Measurements from ENCODE around the gene LCE2B.
"Not testable (repeated sequence)": the region's sequence is repeated elsewhere in the genome, so short reads cannot be mapped to it uniquely, and the experiment has no call there.

Gene LCE2B, protein sequence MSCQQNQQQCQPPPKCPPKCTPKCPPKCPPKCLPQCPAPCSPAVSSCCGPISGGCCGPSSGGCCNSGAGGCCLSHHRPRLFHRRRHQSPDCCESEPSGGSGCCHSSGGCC

DNA sequence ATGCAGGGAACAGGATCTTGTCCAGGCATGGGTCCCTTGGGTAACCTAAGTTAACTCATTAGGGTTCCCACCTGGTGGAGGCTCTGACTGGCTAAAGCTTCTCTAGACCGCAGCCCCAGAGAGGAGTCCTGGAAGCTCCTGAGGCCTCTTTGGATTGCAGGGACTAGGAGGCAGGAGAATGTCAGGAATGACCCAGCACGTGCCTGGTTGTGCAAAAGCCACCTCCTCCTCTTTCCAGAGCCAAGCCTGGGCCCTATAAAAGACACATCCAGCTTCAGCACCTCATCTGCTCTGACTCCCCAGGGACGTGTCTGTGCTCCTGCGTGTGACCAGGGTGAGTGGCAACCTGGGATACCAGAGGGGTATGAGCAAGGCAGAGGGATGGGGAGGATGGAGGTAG, at the start of gene LCE2B:
LCE2B (plus strand) TSS at position 301 of the 400 bp plus-strand sequence. CDS start 721 bp downstream, outside the sequence.
- H3K27ac ChIP-seq, result not testable (repeated sequence)

DNA sequence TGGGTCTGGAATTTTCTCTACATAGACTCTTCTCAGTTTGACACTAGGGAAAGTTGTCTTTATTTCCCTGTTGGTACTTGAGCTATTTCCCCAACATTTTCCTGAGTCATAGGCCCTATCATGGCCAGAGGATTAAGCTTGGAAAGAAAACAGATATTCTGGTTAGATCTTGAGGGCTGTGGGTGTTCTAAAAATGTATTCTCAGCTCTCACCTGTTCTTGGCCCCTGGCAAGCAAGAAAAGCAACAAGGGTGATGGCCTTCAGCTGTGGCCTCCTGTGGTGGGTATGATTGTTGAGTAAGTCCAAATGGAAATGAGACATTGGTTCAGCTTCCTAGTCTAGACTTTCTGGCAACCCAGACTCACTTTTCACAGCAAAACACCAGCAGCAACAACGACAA, 45.6 kb upstream of the LCE2B start:
- no peak overlapping the region for H3K27ac ChIP-seq
- TF ChIP-seq, protein P1, sequence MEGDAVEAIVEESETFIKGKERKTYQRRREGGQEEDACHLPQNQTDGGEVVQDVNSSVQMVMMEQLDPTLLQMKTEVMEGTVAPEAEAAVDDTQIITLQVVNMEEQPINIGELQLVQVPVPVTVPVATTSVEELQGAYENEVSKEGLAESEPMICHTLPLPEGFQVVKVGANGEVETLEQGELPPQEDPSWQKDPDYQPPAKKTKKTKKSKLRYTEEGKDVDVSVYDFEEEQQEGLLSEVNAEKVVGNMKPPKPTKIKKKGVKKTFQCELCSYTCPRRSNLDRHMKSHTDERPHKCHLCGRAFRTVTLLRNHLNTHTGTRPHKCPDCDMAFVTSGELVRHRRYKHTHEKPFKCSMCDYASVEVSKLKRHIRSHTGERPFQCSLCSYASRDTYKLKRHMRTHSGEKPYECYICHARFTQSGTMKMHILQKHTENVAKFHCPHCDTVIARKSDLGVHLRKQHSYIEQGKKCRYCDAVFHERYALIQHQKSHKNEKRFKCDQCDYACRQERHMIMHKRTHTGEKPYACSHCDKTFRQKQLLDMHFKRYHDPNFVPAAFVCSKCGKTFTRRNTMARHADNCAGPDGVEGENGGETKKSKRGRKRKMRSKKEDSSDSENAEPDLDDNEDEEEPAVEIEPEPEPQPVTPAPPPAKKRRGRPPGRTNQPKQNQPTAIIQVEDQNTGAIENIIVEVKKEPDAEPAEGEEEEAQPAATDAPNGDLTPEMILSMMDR (IDR thresholded peaks at IDR 0.05), result no peak
- TF ChIP-seq ZFX (IDR thresholded peaks at IDR 0.05; ENCODE audit: borderline replicate concordance), result no peak

DNA sequence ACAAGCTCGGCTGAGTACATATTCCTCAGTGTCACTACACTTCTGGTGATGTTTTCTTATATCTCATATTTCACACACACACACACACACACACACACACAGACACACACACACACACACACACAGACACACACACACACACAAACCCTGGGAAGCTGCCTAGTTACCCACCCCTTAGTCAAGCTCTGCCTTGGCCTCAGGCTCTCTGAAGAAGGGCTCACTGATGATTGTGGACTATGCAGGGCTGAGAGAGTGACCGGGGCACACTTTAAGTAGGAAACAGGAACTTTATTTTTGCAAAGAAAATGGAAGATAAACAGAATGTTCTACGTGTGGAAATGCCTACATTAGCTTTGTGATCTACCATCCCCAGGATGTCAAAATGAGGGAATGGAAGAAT, 42.0 kb upstream of the LCE2B start:
- no peak for TF ChIP-seq ZFX (IDR thresholded peaks at IDR 0.05; ENCODE audit: borderline replicate concordance)
- TF ChIP-seq, protein P1 (IDR thresholded peaks at IDR 0.05), result no peak
- no peak overlapping the region for H3K27ac ChIP-seq

DNA sequence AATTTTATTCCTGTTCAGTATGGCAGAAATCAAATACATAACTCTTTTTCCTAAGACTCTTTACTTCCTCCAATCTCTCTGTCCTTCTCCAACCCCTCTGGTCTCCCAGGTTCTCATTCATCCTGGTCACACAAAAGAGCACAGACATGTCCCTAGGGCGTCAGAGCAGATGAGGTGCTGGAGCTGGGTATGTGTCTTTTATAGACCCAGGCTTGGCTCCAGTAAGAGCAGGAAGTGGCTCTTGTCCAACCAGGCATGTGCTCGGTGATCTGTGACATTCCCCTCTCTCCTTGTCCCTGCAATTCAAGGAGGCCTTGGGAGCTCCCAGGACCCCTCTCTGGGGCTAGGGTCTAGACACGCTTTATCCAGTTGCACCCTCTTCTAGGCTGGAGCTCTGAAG, 40.8 kb upstream of the LCE2B start:
- TF ChIP-seq, protein P1 (IDR thresholded peaks at IDR 0.05), result no peak
- TF ChIP-seq ZFX (IDR thresholded peaks at IDR 0.05; ENCODE audit: borderline replicate concordance), result no peak
- H3K27ac ChIP-seq, result no peak overlapping the region

DNA sequence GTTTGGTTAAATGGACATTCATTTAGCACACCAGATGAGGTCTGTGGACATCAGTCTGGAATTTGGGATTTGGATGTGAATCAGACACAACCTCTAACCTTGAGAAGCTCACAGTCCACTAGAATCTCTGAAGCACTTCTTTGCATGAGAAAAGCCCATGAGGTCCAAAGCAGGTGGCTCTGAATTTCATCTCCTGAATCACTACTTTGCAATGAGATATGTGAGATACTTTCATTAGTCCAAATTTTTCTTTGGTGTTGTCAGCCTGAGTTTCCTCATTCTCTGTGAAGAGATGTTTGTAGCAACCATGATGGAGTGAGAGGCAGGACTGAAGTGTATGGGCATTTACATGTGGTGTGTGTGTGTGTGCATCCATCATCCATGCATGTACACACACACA, 39.3 kb upstream of the LCE2B start:
- TF ChIP-seq, protein P1 (IDR thresholded peaks at IDR 0.05), result no peak
- TF ChIP-seq ZFX (IDR thresholded peaks at IDR 0.05; ENCODE audit: borderline replicate concordance), result no peak
- no peak overlapping the region for H3K27ac ChIP-seq

DNA sequence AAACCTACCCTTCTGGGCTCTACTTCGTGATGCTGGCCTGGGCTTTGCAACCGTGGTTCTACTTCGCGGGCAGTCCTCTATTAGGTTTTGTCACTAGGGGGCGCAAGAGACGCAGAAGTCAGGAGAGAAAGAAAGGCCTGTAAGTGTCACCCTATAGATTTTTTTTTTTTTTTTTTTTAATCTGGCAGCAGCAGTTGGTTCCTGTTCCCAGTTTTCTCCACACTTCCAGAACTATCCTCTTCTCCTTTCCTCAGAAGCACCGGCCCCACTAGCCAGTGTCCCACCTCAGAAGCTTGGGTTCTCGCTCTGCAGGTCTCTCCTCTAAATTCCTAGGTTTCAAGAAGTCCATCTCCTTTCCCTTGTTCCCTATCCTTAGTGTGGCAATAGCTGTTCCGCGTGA, 31.8 kb upstream of the LCE2B start:
- H3K27ac ChIP-seq, result no peak overlapping the region

DNA sequence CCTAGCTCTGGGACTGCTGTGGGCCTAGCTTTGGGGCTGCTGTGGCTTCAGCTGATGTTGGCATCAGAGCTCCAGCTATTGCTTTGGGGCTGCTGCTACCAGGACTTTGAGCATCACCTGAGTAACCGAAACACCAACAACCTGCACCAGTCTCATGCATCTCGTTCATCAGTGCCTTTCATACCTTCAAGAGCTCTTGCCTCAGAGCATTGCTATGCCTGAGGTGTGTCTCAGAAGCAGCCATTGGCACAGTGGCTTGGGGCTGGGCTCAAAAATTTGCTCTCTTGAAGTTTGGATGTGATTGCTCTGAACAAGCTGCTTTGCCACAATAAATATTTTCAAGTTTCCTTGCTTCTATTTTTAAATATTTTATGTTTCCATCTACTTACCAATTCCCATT, 29.5 kb upstream of the LCE2B start:
- H3K27ac ChIP-seq, result no peak overlapping the region
- no peak for TF ChIP-seq ZFX (IDR thresholded peaks at IDR 0.05; ENCODE audit: borderline replicate concordance)

More for the DNA sequence above, 31.8 kb upstream of the LCE2B start:
- TF ChIP-seq ZFX (IDR thresholded peaks at IDR 0.05; ENCODE audit: borderline replicate concordance), result no peak
- TF ChIP-seq, protein P1 (IDR thresholded peaks at IDR 0.05), result peak; percentile 98

DNA sequence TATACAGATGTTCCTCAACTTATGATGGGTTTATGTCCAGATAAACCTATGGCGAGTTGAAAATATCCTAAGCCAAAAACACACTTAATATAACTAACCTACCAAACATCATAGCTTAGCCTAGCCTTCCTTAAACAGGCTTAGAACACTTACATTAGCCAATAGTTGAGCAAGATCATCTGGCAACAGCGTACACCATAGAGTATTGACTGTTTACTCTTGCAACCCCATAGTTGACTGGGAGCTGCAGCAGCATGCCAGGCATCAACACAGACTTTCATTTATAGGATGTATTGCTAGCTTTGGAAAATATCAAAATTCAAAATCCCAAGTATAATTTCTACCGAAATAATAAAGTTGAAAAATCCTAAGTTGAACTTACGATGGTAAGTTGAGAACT, 28.2 kb upstream of the LCE2B start:
- TF ChIP-seq, protein P1 (IDR thresholded peaks at IDR 0.05), result no peak
- no peak for TF ChIP-seq ZFX (IDR thresholded peaks at IDR 0.05; ENCODE audit: borderline replicate concordance)
- H3K27ac ChIP-seq, result no peak overlapping the region
